Fibroblast of lung (primary cell): ENCODE data around the gene SH3GL2.

Source experiments
- EZH2 ChIP-seq: IDR thresholded peaks from 2 replicates; pipeline ENCODE4 v1.5.1; 2012; ENCODE audit warnings: low read length, control low read depth, mild to moderate bottlenecking; ENCODE audit errors: missing control alignments
- TF ChIP-seq, protein P1 (sequence below), 2 donors: IDR thresholded peaks in 1 of 2; conservative IDR thresholded peaks in 1 of 2; 1 replicate in 1 of 2; 2 replicates in 1 of 2; pipeline ENCODE4 v1.5.1; 2011 to 2012; ENCODE audit warnings: low read length in 2 of 2, control low read depth in 1 of 2, inconsistent platforms in 1 of 2, low read depth in 1 of 2, mild to moderate bottlenecking in 1 of 2

DNA sequence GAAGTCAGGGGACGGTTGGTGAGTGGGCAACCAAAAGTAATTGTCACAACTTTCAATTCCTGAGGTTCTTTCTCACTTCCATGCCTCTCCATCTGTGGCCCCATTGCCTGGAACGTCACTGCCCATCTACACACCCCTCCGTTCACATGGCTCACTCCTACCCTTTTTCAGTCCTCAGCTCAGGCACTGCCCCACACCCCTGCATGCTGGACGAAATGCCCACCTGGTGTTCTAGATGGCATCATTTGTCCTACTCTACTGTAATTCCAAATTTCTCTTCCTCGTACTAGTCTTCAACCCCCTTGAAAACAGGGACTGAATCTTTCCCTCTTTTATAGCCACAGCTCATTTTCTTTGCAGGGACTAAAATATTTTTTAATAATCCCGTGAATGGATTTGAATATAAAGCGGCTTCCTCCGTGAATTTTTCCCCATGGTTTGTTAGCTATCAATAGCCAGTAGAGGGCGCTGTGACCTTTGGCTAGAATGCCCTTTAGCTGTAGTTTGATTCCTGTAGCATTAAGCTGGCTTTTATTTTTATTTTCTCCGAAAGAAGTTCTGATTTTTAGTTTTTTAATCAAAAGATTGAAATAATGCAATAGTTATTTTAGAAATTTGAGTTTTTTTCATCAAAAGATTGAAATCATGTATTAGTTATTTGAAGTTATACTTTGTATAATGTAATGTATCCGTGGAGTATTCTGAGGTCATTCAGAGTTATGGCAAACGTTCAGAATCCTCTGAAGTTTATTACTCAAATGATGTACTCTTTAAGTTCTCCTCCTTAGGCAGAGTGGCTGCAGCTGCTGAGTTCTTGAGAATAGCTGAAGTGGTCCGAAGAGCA lies 232.1 kb downstream of the SH3GL2 start:
- TF ChIP-seq, protein P1, sequence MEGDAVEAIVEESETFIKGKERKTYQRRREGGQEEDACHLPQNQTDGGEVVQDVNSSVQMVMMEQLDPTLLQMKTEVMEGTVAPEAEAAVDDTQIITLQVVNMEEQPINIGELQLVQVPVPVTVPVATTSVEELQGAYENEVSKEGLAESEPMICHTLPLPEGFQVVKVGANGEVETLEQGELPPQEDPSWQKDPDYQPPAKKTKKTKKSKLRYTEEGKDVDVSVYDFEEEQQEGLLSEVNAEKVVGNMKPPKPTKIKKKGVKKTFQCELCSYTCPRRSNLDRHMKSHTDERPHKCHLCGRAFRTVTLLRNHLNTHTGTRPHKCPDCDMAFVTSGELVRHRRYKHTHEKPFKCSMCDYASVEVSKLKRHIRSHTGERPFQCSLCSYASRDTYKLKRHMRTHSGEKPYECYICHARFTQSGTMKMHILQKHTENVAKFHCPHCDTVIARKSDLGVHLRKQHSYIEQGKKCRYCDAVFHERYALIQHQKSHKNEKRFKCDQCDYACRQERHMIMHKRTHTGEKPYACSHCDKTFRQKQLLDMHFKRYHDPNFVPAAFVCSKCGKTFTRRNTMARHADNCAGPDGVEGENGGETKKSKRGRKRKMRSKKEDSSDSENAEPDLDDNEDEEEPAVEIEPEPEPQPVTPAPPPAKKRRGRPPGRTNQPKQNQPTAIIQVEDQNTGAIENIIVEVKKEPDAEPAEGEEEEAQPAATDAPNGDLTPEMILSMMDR (conservative IDR thresholded peaks at IDR 0.05 in 1 of 2, IDR thresholded peaks at IDR 0.05 in 1 of 2; ENCODE audit: low read depth in 1 of 2, low read length in 2 of 2) = peak; percentile 83 to 88
- TF ChIP-seq EZH2 = no peak
